AML-193 (cell line): Measurements from ENCODE around the gene TBC1D19.
"Not testable (repeated sequence)": the region's sequence is repeated elsewhere in the genome, so short reads cannot be mapped to it uniquely, and the experiment has no call there.

ENCODE experiments used
- DNase-seq, 2 experiments: peaks; one replicate each; lab custom pipeline; 2025; lab: John Stamatoyannopoulos, UW

TBC1D19 gene, protein sequence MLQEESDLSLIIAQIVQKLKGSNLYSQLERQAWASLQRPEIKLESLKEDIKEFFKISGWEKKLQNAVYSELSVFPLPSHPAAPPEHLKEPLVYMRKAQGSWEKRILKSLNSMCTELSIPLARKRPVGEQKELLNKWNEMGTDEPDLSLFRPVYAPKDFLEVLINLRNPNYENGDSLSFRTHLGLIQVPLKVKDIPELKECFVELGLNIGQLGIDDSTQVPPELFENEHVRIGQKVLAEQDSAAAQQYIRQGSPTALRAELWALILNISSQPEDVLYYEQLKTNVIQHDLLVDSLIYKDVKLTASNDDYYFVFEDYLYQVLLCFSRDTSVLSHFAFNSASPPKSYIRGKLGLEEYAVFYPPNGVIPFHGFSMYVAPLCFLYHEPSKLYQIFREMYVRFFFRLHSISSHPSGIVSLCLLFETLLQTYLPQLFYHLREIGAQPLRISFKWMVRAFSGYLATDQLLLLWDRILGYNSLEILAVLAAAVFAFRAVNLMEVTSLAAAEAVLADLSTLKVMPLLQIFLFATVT

DNA sequence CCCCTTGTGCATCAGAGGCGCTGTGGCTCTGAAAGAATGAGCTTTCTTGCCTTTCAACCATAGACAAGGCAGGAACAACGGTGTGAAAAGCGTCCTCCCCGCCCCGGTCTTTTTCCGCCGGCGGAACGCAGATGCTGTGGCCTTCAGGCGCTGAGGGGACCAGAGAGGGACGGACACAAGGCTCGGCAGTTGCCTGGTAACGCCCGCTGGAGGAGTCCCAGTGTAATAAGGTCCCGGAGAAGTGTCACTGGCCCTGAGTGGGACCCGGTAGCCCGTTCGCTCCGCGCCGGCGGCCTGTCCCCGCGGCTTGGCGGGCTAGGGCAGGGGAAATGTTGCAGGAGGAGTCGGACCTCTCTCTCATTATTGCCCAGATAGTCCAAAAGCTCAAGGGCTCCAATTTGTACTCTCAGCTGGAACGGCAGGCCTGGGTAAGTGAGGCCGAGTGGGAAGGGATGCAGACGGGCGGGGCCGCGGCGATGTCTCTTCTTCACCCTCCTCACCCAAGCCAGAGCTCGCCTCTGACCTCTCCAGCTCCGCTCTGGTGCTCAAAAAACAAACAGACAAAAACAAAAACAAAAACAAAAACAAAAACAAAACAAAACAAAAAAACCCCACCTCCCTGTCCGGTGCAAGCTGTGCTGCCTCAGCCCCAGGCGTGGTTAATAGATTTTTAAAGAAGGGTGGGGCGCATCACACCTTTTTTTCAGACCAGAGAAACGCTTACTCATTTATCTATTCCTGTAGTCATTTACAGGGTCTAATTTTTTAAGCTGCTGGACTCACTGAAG lies at the start of gene TBC1D19:
Gene TBC1D19, plus strand, starts transcription at position 220 of the 788 bp plus-strand sequence. Its CDS starts 110 bp downstream, at position 330.
- DNase-seq = peak; percentile 81 to 84

DNA sequence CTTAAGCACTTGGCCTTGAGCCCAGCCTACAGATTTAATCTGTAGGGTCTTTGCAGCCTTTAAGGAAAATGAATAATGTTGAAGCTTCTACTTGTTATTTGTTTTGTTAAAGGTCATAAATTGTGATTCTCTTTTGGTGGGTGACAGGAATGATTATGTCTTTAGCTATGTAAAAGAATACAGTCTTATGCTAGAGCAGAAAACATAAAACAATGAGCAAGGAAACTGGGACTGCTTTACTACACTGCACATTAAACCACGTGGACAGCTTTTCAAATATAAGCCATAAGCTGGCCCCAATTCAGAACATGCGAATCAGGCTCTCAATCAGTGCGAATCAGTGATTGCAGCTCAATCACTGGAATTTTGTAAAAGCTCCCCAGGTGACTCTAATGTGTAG lies 40.9 kb upstream of the TBC1D19 start:
- DNase-seq = no peak

DNA sequence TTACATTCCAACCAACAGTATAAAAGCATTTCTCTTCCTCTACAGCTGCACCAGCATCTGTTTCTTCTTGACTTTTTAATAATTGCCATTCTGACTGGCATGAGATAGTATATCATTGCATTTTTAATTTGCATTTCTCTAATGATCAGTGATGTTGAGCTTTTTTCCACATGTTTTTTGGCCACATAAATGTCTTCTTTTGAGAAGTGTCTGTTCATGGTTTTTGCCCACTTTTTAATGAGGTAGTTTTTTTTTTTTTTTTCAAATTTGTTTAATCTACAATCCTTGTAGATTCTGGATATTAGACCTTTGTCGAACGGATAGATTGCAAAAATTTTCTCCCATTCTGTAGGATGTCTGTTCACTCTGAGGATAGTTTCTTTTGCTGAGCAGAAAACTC lies 39.5 kb upstream of the TBC1D19 start:
- DNase-seq = no peak

DNA sequence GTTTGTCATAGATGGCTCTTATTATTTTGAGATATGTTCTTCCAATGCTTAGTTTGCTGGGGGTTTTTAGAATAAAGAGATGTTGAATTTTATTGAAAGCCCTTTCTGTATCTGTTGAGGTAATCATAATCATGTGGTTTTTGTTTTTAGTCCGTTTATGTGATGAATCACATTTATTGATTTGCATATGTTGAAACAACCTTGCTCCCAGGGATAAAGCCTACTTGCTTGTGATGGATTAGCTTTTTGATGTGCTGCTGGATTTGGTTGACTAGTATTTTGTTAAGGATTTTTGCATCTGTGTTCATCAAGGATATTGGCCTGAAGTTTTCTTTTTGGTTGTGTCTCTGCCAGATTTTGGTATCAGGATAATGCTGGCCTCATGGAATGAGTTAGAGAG lies 35.5 kb upstream of the TBC1D19 start:
- not testable (repeated sequence) for DNase-seq

DNA sequence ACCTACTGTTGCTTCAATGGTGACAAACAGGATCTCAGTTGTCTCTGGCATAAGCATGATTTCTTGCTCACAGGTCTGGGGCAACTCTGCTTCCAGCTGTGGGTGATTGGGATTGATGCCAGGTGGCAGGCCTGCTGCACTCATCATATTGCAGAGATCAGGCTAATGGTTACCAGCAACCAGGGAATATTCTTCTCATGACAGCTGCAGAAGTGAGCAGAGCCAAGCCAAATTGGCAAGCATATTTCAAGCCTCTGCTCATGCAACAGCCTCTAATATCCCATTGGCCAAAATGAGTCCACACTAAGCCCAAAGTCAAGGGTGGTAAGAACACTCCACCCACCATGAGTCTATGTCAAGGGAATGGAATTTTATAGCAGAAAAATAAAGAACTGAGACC lies 26.7 kb upstream of the TBC1D19 start:
- no peak for DNase-seq

DNA sequence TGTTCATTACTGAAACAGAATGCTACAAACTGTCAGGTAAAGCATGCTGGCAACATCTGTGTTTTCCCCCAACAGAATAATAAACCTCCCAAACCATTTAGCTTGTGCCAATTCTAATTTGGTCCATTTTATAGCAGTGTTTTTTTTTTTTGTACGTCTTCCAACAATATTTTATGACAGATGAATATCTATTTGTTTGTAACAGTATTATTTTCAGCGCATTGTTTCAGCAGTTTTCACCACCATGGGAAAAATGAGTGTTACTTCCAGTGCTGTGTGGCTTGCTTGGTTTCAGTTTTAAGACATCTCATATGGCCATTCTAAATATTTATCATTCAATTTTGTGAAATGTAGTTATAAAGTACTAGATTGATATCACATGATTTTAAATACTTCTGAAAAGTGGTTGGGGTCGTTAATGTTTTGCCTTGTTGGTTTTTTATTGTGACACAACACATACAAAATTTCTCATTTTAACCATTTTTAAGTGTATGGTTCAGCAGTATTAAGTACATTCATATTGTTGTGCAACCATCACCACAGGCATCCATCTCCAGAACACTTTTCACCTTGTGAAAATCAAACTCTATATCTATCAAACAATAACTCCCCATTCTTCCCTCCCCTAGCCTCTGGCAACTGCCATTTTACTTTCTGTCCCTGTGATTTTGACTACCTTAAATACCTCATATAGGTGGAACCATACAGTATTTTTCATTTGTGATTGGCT lies 25.6 kb upstream of the TBC1D19 start:
- DNase-seq = no peak

DNA sequence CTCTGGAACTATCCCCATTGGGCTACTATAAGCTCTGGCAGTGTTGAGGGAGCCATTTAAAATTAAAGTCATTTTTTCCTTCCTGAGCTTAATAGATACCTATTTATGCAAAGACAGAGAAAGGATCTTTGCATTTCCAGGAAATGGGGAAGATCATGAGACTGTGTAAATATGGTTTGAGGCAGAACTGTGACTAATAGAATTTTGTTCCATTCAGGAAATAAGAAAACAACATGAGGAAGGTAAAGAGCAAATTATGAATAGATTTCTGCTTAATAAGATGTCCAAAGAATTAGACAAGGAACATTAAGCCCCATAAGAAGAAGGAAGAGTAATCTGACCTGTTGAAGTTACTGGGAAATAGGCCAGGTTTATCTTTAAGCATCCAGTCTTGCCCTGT lies 17.8 kb upstream of the TBC1D19 start:
- DNase-seq = no peak

DNA sequence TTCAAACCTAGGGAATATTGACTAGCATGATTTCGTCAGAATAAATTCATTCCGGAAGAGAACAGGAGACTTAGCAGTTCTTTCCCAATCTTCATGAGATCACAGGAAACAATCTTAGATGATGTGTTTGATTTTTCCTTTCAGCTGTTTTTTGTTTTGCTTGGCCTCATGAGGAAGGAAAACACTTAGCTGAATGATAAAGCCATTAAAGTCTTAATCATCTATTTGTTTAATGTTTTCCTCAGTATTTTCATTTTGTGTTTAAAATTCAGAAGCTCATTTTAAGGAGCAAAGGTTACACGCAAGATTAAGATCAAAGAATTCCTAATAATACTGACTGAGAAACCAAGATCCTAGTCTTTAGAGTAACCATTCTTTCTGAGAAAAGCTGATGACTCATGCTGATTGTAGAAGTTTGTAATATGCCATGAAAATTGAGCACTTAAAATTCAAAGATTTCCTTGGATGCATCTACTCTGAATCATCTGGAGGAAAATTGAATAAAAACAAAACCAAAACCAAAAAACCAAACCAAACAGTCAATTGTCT lies 15.4 kb upstream of the TBC1D19 start:
- no peak for DNase-seq

DNA sequence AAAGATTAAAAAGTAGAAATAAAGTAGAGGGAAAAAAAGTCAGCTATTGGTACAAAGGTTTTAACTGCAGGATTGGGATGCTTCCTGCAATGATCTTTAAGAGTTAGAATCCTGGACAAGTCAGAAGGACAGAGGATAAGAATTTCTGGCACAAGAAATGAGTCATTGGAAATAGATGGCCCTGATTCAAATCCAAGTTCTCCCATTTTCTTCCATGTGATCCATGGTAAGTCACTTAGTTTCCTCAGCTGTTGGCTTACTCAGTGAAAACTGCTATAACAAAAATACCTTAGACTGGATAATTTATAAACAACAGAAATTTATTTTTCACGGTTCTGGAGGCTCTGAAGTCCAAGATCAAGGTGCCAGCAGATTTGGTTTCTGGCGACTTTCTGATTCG lies 13.3 kb upstream of the TBC1D19 start:
- no peak for DNase-seq

DNA sequence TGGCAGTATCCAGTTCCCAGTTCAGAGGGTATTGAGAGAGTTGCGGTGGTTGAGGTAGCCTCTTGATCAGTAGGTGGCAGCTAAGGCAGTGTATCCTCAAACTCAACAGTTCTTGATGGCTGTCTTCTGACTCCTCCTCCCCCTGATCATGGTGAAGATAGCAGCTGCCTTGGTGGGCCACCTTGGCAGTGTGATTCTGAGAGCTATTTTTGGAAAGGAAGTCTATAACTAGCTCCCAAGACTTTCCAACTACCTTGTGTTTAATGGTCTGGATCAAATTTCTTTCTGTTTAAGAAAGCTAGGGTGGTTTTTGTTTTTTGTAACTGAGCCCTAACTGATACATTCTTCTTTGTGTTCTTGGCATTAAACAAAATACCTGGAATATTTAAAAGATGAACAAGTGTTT lies 10.5 kb upstream of the TBC1D19 start:
- DNase-seq = no peak

DNA sequence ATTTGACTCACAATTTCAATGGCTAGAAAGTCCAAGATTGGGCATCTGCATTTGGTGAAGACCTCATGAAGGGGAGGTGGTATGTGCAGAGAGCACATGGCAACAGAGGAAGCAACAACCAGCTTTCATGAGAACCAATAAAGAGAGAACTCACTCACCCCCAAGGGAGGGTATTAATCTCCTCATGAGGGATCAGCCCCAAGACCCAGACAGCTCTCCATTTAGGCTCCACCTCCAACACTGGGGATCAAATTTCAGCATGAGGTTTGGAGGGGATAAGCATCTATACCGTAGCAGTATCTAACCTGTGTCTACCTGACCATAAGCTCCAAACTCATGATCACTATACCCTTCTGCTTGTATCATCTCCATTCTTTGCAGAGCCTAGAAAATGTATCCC lies 9.3 kb upstream of the TBC1D19 start:
- no peak for DNase-seq

DNA sequence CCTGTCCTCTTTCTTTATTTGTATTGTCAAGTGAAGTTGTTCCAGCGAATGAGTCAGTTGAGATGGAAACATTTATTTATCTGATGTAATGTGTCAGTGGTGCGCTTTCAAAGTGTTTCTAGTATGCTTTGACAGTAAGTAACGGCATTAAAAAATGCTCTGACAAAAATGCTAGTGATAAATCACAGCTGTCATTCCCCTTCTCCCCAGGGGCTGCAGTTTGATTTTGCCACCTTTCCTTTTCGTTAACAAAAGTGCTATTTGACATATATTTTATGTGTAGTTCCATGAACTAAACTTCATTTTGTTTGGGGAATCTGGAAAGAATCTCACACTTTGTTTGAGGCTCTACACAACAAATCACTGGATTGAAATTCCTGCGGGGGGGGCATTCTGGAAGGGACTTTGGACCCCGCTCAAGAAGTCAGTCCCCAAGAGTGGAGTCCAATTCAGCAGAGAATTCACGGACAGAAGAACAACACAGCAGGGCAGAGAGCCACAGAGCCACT lies 7.6 kb upstream of the TBC1D19 start:
- DNase-seq = no peak

DNA sequence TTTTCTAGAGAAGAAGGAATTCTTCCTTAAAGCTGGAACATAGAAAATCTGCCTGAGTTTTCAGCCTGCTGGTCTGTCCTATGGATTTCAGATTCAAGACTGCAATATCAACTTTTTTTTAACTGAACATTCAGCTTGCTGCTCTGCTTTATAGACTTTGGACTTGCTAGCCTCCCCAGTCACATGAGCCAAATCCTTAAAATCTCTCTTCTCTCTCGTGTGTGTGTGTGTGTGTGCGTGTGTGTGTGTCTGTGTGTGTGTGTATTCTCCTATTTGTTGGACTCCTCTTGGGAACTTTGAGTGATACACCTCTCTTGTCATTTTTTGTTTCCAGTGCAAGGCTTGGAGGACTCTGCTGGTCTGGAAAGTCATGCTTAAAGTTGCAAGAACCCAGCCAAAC lies 6.8 kb upstream of the TBC1D19 start:
- no peak for DNase-seq

DNA sequence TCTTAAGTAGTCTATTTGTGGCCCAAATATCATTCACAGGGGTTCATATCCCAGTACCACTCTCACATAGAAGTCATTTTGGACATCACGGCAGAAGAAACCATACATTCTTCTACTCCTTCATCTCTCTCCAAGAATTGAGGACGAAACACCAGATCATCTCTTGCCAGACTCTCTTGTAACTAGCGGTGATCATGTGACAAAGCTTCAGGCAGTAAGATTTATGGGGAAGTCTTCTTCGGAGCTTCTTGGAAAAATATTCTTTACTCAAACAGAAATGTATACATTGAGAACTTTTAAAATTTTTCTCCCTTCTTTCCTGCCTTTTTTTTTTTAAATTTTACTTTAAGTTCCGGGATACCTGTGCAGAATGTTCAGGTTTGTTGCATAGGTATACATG lies 4.7 kb upstream of the TBC1D19 start:
- DNase-seq = no peak

DNA sequence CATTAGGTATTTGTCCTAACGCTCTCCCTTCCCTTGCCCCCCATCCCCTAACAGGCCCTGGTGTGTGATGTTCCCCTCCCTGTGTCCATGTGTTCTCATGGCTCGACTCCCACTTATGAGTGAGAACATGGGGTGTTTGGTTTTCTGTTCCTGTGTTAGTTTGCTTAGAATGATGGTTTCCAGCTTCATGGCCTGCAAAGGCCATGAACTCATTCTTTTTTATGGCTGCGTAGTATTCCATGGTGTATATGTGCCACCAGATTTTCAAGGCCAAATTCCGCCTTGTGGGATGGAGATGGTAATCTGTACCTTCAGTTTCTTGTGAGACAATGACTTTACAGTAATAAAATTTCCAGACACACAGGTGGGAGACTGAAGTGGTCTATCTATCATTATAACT lies 2.5 kb upstream of the TBC1D19 start:
- DNase-seq = not testable (repeated sequence)

DNA sequence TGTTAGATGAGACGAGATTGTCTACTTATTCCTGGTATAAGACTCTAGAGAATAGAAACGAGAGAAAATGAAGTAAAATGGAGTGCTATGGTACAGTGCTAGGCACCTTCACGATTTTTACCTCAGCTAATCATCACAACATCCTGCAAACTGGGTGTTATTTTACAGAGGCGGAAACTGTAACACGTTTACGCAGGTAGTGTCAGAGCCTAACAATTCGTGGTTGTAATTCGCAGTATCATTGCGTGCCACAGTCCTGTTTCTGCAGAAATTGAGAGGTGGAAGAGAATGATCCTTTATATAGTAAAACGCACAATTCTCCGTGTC lies 383 bp upstream of the TBC1D19 start:
- peak; percentile 72 to 80 for DNase-seq

DNA sequence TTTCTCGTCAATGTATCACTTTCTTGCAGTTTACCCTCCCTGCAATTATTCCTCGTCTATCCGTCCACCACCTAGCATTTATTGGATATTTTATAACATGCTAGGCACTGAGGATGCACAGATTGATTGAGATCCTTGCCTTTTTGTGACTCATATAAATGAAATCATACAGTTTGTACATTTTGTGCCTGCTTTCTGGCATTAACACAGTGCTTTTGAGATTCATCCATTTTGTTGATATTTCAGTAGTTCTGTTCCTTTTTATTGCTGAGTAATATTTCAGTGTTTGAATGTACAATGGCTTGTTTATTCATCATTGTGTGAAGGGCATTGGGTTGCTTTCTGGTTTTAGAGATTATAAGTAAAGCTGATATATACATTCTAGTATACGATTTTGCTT lies 841 bp downstream of the TBC1D19 start:
- no peak for DNase-seq

DNA sequence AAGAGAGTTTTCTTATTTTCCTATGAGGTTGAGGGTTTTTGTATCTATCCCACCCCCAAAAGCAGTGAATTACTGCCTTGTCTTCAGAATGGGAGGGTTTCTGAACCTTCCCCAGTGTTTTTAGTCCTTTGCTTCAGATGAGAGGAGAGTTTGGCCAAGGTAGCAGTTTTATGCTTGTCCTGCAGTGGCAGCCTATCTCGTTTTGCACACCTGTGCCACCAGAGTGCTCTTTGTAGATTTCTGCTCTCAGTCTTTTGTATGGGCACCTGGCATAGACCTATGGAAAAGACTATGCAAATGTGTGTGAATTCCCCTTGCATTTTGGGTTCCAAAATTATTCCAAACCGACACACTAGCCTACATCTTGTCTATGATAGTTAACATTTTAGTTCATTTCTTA lies 5.8 kb downstream of the TBC1D19 start:
- no peak for DNase-seq

DNA sequence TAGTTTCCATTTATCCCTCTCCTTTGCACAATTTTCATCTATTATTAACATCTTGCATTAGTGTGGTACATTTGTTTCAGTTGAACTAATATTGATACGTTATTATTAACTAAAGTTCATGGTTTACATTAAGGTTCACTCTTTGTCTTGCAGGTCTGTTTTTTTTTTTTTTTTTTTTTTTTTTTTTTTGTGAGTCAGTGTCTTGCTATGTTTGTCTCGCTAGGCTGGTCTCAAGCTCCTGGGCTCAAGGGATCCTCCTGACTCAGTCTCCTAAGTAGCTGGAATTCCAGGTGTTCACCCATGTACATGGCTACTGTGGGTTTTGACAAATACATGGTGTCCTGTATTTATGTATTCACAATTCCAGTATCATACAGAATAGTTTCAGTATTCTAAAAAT lies 6.8 kb downstream of the TBC1D19 start:
- no peak for DNase-seq

DNA sequence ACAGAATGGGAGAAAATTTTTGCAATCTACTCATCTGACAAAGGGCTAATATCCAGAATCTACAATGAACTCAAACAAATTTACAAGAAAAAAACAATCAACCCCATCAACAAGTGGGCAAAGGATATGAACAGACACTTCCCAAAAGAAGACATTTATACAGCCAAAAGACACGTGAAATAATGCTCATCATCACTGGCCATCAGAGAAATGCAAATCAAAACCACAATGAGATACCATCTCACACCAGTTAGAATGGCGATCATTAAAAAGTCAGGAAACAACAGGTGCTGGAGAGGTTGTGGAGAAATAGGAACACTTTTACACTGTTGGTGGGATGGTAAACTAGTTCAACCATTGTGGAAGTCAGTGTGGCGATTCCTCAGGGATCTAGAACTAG lies 9.7 kb downstream of the TBC1D19 start:
- not testable (repeated sequence) for DNase-seq

DNA sequence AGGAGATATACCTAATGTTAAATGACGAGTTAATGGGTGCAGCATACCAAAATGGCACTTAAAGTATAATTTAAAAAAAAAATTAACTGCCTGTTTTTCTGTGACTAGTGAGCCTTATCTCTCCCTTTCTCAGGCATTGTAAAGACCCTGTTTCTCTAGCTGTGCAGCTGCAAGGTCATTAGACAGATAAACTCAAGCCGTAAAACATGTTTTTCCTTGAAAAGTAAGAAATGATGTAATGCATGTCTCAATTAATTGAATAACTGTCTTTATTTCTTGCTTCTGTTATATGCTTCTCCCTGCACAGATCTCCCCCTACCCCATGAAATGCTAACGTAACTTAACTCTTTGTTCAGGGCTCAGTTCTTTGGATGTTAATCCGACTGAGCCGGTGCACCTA lies 10.5 kb downstream of the TBC1D19 start:
- no peak for DNase-seq

DNA sequence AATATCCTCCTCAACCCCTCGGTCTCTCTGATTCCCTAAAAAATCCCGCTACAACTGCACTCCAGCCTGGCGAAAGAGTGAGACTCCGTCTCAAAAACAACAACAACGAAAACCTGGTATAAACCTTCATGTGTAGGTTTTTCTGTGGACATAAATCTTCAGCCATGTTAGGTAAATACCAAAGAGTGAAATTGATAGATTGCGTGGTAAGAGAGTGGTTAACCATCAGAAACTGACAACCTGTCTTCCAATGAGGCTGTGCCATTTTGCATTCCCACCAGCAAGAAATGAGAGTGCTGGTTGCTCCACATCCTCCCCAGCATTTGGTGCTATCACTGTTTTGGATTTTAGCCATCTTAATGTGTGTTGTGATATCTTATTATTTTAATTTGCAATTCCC lies 10.9 kb downstream of the TBC1D19 start:
- no peak for DNase-seq
